DOHH2 (cell line): ENCODE results near the gene GRIN2D.

ENCODE experiments used
- CTCF ChIP-seq: fragments of 200-600 bp; sonication (generic); IDR thresholded peaks from one replicate; pipeline ENCODE4 v1.5.1; 2014; ENCODE audit warnings: antibody characterized with exemption, mild to moderate bottlenecking, low read depth, low read length; ENCODE audit not compliant: poor library complexity, severe bottlenecking
- EZH2phosphoT487 ChIP-seq: fragments of 200-600 bp; sonication (generic); IDR thresholded peaks from 2 replicates; pipeline ENCODE4 v1.6.1; 2017; ENCODE audit warnings: borderline replicate concordance, mild to moderate bottlenecking, antibody characterized with exemption, low read length, moderate library complexity, mixed read lengths

- TF ChIP-seq CTCF (no peak), EZH2phosphoT487 (no peak)
These were observed 48.6 kb upstream of the GRIN2D start for GRCh38 chr19:48344892-48345291.
